Measurements from ENCODE around the gene CIAO3. TPM values are rescaled to one million over a fixed set of nuclear protein-coding genes. Genes with fewer than 3 reads are reported as not detected.
"Not testable (repeated sequence)": the region's sequence is repeated elsewhere in the genome, so short reads cannot be mapped to it uniquely, and the experiment has no call there.

The CIAO3 gene
- total RNA-seq, result 36.1 TPM

DNA sequence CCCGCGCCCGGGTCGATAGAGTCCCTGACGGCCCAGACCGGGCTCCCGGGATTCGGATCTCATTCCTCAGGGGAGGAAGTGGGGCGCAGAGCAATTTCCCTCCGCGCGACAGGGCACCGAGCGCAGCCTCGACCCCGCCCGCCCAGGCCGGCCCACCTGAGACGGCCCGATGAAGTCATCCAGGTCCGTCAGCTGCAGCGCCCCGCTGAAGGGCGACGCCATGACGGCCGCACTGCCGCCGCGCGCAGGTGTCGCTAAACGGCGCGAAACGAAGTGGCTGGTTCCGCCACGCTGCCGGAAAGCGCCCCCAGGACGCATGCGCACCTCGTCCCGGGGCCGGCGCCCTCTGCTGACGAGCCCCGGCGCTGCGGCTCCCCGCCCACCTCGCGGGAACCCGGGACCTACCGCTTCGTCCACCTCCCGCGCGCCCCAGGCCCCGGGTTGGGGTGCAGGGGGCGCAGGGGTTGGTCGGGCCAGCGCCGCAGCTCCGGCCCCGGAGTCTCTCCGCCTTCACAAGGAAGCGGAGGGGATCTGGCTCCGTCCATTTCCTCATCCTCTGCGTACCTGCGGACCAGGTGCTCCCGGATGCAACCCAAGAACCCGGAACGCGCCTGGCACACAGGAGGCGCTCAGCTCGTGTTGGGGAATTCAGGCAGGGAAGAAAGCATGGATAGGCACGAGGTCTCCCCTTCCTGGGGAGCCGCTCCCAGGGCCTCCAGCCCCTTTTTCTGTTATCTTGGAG is at the start of gene CIAO3:
TSS of gene CIAO3 (minus strand) at position 234 of the 742 bp plus-strand sequence. CDS start at position 222, 12 bp downstream.
- peak; percentile 94 for DNase-seq

DNA sequence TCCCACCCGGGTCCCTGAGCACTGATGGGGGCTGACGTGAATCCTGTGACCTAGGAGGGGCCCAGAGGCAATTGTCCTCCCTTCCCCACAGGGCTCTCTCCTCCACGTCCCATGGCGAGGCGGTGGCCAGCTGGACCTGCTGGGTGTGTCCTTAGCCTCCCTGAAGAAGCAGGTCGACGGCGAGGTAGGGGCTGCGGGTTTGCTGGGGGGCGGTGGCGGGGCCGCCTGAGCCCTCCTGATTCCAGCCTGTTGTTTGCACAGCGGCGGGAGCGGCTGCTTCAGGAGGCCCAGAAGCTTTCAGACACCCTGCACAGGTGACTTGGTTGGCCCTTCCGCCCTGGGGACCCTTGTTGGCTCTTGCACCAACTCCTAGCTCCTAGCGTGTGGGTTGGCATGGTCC is 49.3 kb upstream of the CIAO3 start:
- no peak for DNase-seq

DNA sequence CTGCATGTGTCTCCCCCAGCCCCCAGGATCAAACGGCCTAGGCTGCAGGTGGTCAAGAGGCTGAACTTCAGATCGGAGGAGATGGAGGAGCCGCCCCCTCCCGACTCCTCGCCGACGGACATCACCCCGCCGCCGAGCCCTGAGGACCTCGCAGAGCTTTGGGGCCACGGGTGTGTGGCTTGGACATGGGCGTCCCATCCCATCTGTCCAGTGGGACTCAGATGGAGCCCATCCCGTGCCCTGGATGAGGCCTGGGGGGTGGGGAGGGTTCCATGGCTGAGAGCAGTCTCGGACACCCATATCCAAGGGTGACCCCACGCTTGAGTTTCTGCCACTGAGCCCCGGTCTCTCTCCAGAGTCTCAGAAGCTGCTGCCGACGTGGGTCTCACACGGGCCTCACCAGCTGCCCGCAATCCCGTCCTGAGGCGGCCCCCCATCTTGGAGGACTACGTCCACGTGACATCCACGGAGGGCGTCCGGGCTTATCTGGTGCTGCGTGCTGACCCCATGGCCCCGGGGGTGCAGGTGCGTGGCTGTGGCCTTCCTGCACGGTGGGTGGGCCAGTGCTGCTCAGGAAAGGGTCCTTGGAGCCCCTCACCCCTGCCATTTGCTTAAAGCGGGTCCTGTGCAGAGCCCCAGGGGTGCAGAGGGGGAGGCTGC is 48.5 kb upstream of the CIAO3 start:
- DNase-seq, result no peak

DNA sequence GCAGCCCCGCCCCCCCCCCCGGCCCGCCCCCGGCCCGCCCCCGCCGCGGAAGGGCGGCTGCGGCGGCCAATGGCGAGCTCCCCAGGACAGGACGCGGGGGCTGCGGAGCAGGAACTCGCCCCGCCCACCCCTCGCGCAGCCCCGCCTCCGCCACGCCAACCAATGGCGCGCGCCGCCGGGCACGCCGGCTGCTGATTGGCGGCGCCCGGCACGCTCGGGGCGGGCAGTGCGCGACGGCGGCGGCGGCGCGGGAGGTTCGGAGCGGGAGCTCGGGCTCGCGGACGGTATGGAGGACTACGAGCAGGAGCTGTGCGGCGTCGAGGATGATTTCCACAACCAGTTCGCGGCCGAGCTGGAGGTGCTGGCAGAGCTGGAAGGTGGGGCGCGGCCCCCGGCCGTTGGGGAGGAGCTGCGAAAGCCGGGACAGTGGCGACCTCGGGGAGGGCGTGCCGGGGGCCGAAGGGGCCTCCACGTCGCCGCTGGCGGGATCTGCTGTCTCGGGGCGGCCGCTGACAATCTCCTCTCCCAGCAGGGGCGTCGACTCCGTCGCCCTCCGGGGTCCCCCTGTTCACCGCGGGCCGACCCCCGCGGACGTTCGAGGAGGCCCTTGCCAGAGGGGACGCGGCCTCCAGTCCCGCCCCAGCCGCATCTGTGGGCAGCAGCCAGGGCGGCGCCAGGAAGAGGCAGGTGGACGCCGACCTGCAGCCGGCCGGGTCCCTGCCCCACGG is 47.8 kb upstream of the CIAO3 start, which contains the start of gene CHTF18:
TSS of gene CHTF18 (plus strand) at position 222 of the 728 bp plus-strand sequence. CDS start at position 287, 65 bp downstream.
- DNase-seq, result peak; percentile 96

DNA sequence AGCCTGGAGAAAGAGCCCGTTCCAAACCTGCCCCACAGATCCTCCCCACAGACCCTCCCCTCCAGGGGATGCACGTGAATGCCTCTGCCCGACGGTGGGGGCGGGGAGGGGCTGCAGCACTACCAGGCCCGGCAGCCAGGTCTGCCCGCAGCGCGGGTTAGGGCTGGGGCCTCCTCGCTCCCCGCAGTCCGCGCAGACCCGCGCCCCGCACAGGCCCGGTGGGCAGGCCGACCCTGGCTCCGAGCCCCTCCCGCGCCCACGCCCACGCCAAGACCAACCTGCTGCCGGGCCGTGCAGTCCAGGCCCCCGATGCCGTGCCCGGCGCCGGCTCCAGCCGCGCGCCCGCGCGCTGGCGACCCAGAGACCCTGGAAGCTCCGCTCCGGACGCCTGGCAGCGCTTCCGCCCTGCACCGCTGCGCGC is 47.2 kb upstream of the CIAO3 start, which contains the start of gene RPUSD1:
TSS of gene RPUSD1 (minus strand) at position 404 of the 421 bp plus-strand sequence. CDS start 644 bp downstream, outside the sequence.
- no peak for DNase-seq

DNA sequence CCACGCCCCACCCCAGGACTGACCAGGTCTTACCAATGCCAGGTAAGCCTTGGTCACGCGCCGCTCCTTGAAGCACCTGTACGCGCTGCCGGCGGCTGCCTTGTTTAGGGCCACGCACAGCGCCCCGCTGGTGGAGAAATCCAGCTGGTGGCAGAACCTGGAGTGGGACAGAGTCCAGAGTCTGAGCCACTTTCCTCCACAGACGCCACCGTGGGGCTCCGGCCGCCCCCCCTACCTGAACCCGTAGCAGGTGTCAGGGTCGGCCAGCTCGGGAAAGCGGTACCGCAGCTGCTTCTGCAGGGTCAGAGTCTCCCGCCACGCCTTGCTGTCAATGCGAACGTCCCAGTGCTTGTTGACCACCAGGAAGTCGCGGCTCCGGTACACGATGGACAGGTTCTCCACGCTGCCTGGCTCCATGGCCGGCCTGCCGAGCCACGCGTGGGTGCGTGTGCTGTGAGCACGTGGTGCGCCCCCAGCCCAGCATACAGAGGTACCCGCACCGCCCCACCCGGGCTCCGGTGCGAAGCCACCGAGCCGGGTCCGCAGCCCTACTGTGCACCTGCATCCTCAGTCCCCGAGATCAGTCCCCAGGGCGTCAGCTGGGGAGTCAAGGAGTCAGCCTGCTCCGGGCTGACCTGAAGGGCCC is 46.6 kb upstream of the CIAO3 start:
- DNase-seq, result no peak

DNA sequence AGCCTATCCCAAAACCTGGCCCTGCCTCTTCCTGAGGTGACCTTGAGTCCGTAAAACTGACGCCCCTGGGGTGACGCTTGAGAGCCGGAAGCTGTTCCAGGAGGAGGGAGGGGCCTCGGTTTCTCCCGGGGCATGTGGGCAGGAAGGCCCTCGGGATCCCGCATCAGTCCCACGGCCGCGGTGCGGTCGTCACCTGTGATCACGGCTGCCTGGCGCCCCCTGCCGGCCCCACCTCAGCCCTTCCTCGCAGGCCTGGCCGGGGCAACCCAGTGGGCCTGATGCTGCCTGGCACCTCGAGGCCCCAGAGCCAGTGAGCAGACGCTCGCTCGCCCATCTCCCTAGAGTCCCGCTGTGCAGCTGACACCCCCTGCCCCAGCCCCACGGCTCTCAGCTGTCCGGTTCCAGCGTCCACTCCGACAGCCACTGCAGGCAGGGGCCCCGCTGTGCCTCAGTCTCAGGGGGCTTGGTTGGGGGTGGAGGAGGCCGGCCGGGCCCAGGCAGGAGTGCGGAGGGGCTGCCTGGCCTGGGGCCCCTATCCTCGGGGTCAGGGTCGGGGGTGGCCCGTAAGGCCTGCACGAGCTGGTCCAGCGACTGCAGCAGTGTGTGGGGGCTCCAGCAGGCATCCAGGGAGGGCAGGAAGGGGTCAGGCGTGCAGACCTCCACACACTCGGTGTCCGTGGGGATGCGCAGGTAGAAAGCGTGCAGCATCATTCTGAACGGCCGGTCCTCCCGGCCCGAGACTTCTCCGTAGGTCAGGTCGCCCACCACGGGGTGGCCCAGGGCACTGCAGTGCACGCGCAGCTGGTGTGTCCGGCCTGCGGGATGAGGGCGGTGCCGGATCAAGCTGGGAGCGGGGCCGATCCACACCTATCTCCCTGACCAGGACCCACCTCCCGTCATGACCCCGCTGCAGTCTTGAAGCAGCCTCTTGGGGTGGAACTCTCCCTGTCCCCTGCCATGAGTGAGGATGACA is 45.1 kb upstream of the CIAO3 start:
- peak; percentile 52 for DNase-seq

DNA sequence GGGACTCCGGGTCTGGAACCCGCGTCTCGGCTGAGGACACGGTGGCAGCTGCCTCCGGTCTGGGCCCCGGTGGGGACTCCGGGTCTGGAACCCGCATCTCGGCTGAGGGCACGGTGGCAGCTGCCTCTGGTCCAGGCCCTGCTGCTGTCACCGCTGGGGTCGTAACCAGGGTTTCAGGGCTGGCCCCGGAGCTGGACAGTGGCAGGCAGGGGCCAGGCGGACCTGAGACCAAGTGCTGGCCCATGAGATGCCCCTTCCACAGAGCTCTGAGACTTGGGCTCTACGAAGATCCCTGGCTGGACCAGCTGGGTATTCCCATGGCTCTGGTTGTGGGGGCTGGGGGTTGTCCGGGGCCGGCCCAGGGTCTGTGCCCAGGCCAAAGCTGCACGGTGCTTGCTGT is 43.6 kb upstream of the CIAO3 start:
- no peak for DNase-seq

DNA sequence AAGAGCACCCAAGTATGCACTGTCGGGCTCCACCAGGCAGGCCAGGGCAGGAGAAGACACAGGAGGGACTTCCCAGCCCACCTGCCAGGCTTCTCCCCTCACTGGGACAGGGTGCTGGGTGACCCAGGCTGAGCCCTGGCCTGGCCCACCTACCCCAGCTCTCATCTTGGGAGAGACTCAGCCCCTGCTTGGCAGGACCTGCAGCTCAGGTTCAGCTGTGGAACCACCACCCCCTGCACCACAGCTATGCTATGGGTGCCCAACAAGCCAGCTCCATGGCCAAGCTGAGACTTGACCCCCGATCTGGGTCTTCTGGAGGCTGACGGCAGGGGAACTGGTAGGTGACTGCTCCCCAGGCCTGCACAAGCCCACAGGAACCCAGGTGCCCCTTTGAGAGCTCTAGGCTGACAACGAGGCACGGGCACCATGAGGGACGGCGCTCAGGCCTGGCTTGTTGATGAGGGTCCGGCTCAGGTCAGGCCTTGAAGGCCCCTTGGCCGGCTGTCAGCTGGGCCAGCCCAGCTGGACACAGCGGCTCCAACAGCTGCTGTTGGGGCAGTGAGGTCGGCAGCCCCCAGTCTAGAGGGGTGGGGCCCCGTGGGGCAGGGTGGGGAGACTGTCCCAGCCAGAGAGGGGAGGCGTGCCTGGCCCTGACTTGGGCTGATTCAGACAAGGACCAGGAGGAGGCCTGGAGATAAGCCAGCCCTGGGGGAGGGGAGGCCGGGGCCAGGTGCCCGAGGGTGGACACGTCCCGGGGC is 42.8 kb upstream of the CIAO3 start:
- DNase-seq, result no peak

DNA sequence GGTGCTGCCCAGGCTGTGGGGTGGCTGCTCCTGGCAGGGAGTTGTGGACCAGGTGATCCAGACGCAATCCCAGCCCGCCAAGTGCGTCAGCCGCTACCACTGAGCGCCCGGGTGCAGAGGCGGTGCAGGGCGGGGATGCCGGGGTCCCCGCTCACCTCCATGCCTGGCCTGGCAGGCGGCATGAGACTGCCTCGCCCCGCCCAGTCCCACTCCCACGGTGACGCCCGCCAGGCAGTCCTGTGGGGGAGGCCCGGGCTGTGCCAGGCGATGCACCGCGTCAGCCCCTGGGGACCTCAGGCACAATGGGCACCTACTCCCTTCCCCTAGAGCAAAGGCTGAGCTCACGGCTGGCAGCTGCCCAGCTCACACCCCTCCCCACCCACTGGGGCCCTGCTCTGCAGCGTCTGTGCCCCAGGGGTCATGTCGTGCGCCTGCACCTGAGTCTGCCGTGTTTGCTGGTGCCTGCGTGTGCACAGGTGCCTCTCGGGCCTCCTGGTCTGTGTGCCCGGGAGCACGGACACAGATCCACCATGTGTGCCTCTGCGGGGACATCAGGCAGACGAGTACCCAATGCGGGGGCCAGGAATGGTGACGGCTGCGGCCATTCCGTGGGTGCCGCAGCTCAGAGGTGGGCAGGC is 42.1 kb upstream of the CIAO3 start:
- peak; percentile 24 for DNase-seq

DNA sequence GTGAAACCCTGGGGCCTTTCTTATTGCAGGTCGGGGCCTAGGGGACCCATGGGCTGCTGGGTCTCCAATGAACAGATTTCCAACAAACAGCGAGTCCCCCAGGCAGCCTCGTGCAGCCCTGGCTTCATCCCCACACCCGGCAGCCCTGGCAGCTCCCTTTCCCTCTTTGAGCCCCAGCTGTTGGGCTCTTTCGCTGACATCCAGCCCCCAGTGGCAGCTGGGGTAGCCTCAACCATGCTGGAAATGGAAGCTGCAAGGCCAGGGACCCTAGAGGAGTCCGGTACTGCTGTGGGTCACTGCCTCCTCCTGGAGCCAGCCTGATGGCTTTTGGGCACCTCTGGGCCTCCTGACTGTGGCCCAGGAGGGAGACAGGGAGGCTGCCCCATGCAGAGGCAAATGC is 41.5 kb upstream of the CIAO3 start:
- DNase-seq, result peak; percentile 70

DNA sequence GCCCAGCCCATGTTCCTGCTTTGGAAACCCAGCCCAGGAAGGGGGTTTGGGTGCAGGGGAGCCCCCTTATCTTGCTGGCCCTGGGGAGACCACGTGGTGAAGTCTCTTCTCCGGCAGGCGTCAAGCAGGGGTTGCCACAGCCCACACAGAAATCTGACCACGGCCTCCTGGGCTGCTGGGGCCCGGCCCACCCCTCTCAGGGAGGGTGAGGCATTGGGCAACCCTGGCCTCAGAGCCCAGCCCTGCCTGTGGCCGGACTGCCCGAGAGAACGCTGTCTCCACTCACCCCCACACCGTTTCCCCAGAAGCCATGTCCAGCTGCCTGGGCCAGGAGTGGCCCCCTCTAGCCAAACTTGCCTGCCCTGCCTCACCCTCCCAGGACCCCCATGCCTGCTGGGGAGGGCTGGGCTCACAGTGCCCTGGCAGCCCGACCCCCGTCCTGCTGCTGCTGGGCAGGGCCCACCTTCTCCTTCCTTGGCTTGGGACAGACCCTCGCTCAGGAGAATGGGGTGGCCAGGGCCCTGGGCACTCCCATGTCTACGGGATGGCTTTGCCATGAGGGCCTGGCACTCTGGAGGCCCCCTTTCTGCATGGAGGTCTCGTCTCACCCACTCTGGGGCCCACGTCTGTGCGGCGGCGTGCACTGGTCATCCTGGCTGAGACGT is 40.7 kb upstream of the CIAO3 start:
- no peak for DNase-seq

DNA sequence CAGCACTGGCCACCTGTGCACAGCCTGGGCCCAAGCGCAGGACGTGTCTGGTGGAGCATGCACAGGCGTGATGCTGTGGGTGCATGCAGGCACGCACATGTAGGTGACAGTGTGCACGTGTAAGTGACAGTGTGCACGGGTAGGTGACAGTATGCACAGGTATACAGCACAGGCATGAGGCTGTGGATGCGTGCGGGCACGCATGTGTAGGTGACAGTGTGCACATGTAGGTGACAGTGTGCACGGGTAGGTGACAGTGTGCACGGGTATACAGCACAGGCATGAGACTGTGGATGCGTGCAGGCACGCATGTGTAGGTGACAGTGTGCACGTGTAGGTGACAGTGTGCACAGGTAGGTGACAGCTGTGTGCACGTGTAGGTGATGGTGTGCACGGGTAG is 39.5 kb upstream of the CIAO3 start:
- DNase-seq, result no peak

DNA sequence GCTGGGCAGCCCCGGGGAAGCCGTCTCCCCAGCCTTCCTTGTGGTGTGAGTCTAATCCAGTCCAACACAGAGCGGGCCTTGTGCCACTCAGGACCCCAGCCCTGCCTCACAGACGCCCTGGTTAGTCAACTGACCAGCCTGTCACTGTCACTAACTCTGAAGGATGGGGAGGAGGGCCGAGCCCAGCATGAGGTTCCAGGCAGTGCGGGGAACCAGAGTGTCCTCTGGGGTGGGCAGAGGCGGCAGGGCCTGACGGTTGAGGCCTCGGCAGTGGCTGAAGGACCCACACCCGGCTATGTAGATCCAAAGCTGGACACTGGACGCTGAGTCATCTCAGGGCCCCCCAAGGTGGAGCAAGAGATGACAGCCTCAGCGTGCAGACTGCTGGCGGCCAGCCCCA is 38.8 kb upstream of the CIAO3 start:
- no peak for DNase-seq

DNA sequence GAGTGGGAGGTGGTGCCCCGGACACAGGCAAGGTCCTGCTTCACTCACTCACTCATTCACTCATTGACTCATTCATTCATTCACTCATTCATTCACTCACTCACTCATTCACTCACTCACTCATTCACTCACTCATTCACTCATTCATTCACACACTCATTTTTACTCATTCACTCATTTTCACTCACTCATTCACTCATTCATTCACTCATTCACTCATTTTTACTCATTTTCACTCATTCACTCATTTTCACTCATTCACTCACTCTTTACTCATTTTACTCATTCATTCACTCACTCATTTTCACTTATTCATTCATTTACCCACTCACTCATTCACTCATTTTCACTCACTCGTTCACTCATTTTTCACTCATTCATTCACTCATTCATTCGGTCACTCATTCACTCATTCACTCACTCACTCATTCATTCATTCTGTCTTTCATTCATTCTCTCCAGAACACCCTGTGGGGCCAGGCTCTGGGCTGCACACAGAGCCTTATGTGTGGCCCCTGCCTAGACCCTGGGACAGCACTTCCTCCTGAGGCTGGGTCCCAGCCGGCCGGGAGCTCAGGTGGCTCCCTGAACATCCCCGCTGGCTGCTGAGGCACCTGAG is 38.2 kb upstream of the CIAO3 start:
- DNase-seq, result no peak

DNA sequence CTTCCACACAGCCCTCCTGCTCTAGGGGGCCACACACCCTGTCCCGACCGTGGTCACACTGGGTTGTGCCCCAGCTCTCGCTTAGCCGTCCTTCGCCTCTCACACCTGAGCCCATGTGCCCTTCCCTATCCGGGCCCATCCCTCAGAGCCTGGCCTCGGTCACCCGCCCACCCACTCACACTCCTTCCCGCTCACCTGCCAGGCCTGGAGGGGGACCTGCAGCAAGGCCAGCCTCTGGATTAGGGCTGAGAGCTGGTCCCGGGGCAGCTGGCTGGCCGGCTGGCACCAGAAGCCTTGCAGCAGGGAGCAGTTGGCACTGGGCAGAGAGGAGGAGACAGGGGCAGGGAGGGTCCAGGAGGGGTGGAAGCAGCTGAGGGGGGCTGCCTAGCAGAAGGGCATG is 37.6 kb upstream of the CIAO3 start:
- DNase-seq, result peak; percentile 28

DNA sequence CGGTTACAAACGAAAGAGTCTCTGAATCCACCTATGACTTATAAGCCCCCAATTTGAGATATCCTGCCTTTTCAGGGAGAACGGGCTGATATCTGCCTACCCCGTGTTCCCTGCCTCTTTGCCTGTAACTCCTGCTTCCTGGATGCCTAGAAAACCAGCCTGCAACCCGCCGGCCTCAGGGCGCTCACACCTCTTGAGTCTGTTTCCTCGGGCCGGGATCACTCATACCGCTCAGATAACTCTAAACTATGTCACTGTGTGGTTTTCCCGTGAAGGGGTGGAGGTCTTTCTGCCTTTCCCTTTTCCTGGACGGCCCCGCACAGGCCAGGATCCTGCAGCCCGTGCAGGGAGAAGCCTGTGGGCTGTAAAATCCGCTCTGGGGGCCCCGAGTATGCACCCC is 37.0 kb upstream of the CIAO3 start:
- no peak for DNase-seq

DNA sequence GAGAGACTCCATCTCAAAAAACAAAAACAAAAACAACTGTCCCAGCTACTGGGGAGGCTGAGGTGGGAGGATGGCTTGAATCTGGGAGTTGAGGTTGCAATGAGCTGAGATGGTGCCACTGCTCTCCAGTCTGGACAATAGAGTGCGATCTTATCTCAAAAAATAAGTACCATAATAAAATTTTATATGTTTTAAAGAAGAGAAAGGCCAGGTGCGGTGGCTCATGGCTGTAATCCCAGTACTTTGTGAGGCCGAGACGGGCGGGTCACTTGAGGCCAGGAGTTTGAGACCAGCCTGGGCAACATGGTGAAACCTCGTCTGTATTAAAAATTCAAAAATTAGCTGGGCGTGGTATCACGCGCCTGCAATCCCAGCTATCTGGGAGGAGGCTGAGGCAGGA is 36.0 kb upstream of the CIAO3 start:
- no peak for DNase-seq

DNA sequence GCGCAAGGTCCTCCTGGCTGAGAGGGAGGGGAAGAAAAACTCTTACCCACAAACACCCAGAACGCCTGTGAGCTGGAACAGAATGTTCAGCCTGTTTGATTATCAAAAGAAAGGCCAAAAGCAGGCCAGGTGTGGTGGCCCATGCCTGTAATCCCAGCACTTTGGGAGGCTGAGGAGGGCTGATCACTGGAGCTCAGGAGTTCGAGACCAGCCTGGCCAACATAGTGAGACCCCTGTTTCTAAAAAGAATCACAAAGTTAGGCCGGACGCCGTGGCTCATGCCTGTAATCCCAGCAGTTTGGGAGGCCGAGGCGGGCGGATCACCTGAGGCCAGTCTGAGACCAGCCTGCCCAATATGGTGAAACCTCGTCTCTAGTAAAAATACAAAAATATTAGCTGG is 35.5 kb upstream of the CIAO3 start:
- not testable (repeated sequence) for DNase-seq

Data from tongue (tissue), 2 donors.